ENCODE data around the gene ZBTB7A.
A peak's percentile ranks its signal among the peaks of the same experiment; 100 is the strongest.

The ZBTB7A gene

GRCh38 chr19:4052114-4052992 is 14.3 kb downstream of the ZBTB7A start:
- no peak for FAIRE-seq

- FAIRE-seq, result no peak
Measured at GRCh38 chr19:4051175-4052101, 15.3 kb downstream of the ZBTB7A start.

GRCh38 chr19:4049432-4049831 is 17.3 kb downstream of the ZBTB7A start:
- FAIRE-seq, result no peak

- FAIRE-seq, result no peak
Measured at GRCh38 chr19:4046946-4047683, 19.6 kb downstream of the ZBTB7A start.

- no peak for FAIRE-seq
Measured at GRCh38 chr19:4046362-4046691, 20.4 kb downstream of the ZBTB7A start.

GRCh38 chr19:4045597-4046361 is 20.9 kb downstream of the ZBTB7A start:
- no peak for FAIRE-seq

GRCh38 chr19:4044990-4045465 is 21.7 kb downstream of the ZBTB7A start:
- no peak for FAIRE-seq

- FAIRE-seq, result no peak
Measured at GRCh38 chr19:4043966-4044715, 22.6 kb downstream of the ZBTB7A start.

GRCh38 chr19:4043401-4043800 is 23.3 kb downstream of the ZBTB7A start:
- FAIRE-seq, result no peak

GRCh38 chr19:4042731-4043082 is 24.0 kb downstream of the ZBTB7A start:
- FAIRE-seq, result no peak

GRCh38 chr19:4042064-4042730 is 24.5 kb downstream of the ZBTB7A start:
- no peak for FAIRE-seq

GRCh38 chr19:4038661-4039423 is 27.9 kb downstream of the ZBTB7A start:
- FAIRE-seq, result no peak

- no peak for FAIRE-seq
Measured at GRCh38 chr19:4038057-4038456, 28.6 kb downstream of the ZBTB7A start.

- no peak for FAIRE-seq
Measured at GRCh38 chr19:4037301-4037949, 29.3 kb downstream of the ZBTB7A start.

- FAIRE-seq, result no peak
Measured at GRCh38 chr19:4036576-4037300, 30.0 kb downstream of the ZBTB7A start.

- FAIRE-seq, result peak; percentile 88
Measured at GRCh38 chr19:4035582-4035981, 31.1 kb downstream of the ZBTB7A start.

GRCh38 chr19:4035018-4035566 is 31.6 kb downstream of the ZBTB7A start:
- no peak for FAIRE-seq
